NCI-H1417 treated with DMSO at 0.1 percent for 48 hours (cell line): Measurements from ENCODE around the gene ZBTB20.

Experiments
- DNase-seq: peaks from one replicate; lab custom pipeline; 2025; lab: John Stamatoyannopoulos, UW

Gene ZBTB20

GRCh38 chr3:114872050-114872449 lies 275.0 kb downstream of the ZBTB20 start:
- DNase-seq: no peak

GRCh38 chr3:114867835-114868503 lies 279.1 kb downstream of the ZBTB20 start:
- no peak for DNase-seq

GRCh38 chr3:114867359-114867758 lies 279.7 kb downstream of the ZBTB20 start:
- DNase-seq: no peak

- DNase-seq: no peak
These were observed 280.7 kb downstream of the ZBTB20 start for GRCh38 chr3:114866430-114866829.

GRCh38 chr3:114864970-114865369 lies 282.1 kb downstream of the ZBTB20 start:
- no peak for DNase-seq

GRCh38 chr3:114863848-114864247 lies 283.2 kb downstream of the ZBTB20 start:
- no peak for DNase-seq

GRCh38 chr3:114861666-114862065 lies 285.4 kb downstream of the ZBTB20 start:
- DNase-seq: no peak

GRCh38 chr3:114860531-114860930 lies 286.6 kb downstream of the ZBTB20 start:
- DNase-seq: no peak

GRCh38 chr3:114858329-114858728 lies 288.8 kb downstream of the ZBTB20 start:
- no peak for DNase-seq

GRCh38 chr3:114857299-114857701 lies 289.8 kb downstream of the ZBTB20 start:
- DNase-seq: no peak

- DNase-seq: no peak
These were observed 290.3 kb downstream of the ZBTB20 start for GRCh38 chr3:114856835-114857234.

GRCh38 chr3:114855839-114856238 lies 291.2 kb downstream of the ZBTB20 start:
- DNase-seq: no peak

- no peak for DNase-seq
These were observed 294.1 kb downstream of the ZBTB20 start for GRCh38 chr3:114852966-114853365.

GRCh38 chr3:114850898-114851297 lies 296.2 kb downstream of the ZBTB20 start:
- no peak for DNase-seq

GRCh38 chr3:114848643-114849350 lies 298.3 kb downstream of the ZBTB20 start:
- DNase-seq: no peak

GRCh38 chr3:114848082-114848481 lies 299.0 kb downstream of the ZBTB20 start:
- no peak for DNase-seq

- no peak for DNase-seq
These were observed 299.5 kb downstream of the ZBTB20 start for GRCh38 chr3:114847564-114847963.

- no peak for DNase-seq
These were observed 300.3 kb downstream of the ZBTB20 start for GRCh38 chr3:114846779-114847178.

GRCh38 chr3:114846252-114846651 lies 300.8 kb downstream of the ZBTB20 start:
- no peak for DNase-seq

- DNase-seq: no peak
These were observed 305.6 kb downstream of the ZBTB20 start for GRCh38 chr3:114841515-114841914.

- no peak for DNase-seq
These were observed 307.6 kb downstream of the ZBTB20 start for GRCh38 chr3:114839476-114839875.

- DNase-seq: no peak
These were observed 309.1 kb downstream of the ZBTB20 start for GRCh38 chr3:114838025-114838424.

GRCh38 chr3:114834175-114834940 lies 312.7 kb downstream of the ZBTB20 start:
- DNase-seq: no peak
